HG02678 (cell line): Measurements from ENCODE around the gene PDZD2.

Experiments
- ATAC-seq: cut with Tn5 transposase; IDR thresholded peaks from one replicate; pipeline ENCODE4 v1.9.1; 2021; ENCODE audit warnings: mild to moderate bottlenecking, moderate library complexity; ENCODE audit not compliant: unreplicated experiment

The PDZD2 gene

DNA sequence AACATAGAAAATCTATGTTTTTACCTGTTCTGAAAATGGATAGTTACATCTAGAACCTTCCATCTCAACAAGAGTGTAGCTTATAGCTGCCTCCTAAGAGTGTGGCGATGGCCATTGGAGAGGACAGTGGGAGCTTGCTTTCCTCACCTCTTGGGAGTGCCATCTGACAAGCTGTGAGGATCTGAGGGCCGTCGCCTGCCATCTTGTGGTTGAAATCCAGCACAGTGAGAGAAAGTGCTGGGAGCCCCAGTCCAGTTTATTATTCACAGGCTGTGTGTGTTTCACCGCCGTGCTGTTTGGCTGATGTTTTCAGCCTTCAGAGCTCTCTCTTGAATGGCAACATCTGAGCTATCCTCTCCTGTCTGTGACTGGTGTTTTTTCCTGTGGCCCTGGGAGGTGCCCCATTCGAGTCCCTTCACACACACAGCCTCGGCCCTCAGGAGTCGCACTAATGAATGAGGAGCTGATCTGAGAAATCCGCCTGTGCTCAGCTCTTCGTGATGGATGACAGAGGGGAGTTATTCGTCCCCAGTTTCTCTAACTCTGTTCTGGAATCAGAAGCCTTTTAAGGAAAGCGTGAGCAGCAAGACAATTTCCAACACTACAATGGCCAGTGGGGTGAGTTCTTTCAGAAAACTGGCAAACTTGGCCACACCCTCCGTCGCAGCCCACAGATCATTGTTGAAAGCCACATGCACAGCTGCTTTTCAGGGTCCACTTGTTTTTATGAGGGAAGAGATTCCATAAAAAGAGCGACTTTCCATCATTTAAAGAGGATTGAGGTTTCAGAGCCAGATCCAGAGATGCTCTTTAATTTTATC, 170.3 kb downstream of the PDZD2 start:
- no peak for ATAC-seq

DNA sequence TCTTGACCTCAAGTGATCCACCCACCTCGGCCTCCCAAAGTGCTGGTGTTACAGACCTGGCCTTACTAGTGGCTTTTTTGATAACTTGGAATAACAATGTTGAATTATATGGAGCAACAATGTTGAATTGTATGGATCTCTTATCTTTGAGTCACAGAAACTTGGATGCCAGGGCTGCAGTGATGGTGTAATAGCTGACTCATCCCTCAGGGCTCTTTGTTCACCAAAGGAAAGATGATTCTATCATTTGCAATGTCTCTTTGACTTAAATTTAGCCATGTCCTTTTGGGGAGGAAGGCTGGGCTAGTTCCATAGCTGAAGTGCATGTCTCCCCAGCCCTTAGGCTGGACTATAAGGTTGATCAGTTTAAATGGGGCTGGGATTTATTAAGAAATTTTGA, 172.3 kb downstream of the PDZD2 start:
- no peak for ATAC-seq

- no peak for ATAC-seq
Observed at GRCh38 chr5:31815376-31815775, 176.4 kb downstream of the PDZD2 start.

DNA sequence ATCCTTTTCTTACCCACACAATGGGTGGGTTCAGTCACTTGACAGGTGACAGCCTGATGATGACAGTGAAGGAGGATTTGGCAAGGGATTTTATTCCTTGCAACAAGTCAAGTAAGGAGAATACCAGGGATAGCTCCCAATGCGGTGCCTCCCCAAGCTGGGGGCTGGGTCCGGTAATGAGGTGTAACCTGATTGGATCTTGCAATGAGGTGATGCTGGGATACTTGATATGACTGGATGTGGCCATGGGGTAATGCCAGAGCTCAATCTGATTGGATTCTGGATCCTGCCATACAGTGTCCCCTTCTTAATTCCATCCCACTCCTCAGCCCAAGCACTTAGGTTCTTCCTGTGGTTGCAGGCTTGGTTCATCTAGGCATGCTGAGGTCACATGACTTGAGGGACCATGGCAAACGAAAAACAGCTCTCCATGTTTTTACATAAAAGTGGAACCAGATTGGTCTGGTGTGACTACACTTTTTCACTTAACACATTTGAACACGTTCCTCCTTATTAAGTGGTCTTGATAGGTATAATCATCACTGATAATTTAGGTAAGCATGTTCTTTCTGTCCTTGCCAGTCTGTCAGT, 181.1 kb downstream of the PDZD2 start:
- ATAC-seq, result no peak

DNA sequence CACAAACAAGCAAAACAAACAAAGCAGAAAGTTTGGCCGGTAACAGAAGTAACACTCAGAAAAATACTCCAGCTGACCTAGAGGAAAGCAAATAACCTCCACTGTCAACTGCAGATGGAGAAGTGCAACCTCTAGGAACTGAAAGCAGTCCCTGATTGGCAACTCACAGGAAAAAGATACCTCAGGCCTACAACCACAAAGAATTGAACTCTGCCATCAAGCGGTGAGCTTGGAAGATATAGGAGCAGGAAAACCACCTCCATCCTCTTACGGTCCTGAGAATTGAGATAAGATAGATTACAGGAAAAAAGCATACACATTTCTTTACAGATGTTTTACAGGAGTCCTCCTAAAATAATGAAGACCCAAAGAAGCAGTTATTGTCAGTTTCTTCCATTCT, 184.5 kb downstream of the PDZD2 start:
- ATAC-seq, result no peak

DNA sequence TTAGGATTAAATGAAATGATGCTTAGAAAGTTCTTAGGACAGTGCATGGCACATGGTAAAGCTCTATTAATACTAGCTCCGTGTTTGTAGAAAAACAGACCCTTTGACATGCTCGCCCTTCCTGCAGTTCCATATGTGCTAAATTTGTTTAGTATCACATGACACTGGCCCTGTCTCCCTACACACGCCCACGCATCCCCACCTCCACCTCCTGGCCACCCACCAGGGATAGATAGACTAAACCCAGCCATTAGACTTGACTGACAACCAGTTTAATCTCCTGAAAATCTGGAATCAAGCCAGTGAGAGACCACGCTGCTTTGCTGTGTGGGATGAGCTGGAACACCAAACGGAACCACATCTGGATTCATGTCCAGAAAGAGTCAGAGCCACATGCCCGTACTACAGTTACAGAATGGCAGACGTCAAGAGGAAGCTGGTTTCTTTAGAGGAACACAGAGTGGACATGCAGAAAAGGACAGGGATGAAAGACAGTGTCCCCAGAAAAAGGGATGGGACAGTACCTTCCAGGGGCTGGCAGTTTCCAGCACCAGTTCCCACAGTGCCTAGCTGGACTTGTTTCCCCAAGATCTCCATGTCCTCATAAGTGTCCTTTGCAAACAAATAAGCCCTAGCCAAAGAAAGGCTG, 186.1 kb downstream of the PDZD2 start:
- ATAC-seq, result no peak

DNA sequence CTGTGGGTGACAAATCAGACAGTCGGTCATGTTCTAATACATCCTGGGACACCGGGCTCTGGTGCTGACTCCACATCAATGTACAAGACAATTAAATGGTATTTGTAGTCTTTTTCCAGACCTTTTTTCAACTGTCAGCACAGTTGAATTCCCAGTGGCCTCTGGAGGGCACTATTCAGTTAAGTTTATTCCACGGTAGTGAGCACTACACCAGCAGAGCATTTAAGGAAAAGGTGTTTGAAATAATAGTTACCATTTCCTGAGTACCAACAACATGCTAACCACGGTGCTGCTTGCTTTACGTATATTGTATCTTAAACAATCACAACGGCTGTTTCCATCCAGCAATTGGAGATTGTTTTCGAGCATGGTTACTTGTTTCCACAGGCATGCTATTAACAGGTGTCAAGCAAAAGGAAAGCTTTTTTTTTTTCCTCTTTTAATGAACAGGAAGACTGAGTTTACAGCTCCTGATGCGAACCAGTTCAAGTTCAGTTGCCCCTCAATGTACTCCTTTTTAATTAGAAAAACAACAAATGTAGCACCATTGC, 186.7 kb downstream of the PDZD2 start:
- ATAC-seq, result no peak

DNA sequence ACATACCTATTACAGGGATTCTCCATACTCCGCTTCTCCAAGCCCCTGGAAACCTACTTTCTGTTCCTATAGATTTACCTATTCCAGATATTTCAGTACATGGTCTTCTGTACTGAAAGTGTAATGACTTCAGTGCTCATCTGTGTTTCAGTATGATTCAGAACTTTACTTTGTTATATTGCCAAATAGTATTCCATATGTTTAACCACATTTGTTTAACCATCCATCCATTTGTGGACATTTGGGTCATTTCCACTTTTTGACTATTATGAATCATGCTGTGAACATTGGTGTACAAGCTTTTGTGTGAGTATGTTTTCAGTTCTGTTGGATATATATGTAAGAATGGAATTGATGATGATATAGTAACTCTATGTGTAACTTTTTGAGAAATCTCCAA, 188.9 kb downstream of the PDZD2 start:
- no peak for ATAC-seq

DNA sequence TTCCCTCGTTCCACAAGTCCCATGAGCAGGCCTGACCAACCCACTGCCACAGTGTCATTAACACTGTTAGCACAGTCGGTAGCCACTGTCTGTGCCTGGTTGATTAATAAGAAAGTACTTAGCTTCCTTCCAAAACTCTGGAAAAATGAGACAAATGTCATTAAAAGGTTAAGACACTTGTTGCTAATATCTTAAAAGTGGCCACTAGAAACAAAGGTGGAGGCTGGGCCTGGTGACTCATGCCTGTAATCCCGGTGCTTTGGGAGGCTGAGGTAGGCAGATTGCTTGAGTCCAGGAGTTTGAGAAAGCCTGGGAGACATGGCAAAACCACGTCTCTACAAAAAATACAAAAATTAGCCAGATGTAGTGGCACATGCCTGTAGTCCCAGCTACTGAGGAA, 194.0 kb downstream of the PDZD2 start:
- ATAC-seq, result no peak

DNA sequence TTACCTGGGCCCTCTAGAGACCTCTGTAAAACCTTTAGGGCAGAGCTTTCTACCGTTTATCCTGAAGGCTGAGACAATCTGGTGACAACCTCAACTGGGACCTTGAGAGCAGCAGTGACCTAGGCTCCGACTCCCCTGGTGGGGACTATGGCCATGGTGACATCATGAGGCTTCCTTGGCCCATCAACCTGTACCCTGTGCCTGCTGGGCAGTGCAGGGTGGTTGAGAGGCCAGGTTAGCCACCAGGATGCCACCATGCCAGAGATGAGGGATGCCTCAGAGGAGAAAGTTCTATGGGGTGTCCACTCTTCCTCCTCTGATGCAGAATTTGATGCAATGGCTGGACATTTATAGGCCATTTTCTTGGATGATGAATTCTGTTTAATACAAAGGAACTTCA, 194.8 kb downstream of the PDZD2 start:
- ATAC-seq, result no peak

GRCh38 chr5:31844622-31845345, 205.9 kb downstream of the PDZD2 start:
- no peak for ATAC-seq

DNA sequence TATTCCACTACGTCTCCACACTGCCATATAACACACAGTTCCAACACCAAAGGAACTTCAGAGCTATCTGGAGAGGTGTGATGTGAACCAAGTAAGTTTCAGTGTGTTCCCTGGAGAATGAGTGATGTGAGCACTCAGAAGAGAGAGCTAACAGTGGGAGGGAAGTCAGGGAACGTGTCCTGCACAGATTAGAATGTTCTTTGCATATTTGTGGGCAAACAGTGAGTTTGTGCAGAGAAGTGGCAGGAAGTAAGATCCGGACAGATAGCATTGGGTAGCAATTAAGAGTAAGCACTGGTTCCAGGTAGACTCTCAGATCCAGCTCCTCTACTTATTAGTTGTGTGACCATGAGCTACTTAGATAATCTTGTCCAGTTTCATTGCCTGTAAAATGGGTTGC, 206.4 kb downstream of the PDZD2 start:
- ATAC-seq, result no peak

DNA sequence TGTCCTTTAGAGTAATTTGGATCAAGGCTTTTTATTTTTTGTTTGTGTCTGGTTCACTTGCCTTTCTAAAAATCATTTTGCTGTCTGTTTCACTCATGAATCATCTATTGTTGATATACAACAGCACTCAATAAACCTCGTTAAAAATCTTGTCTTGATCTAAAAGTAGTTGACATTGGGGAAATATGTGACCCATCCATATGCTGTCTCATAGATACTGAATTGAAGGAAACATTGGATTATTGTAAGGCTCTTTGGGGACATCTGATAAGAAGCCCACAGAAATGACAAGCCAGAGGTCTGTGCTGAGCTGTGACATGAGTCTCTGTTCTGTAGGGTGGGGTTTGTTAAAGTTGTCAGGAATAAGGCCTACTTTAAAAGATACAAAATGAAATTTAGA, 208.0 kb downstream of the PDZD2 start:
- ATAC-seq, result no peak

DNA sequence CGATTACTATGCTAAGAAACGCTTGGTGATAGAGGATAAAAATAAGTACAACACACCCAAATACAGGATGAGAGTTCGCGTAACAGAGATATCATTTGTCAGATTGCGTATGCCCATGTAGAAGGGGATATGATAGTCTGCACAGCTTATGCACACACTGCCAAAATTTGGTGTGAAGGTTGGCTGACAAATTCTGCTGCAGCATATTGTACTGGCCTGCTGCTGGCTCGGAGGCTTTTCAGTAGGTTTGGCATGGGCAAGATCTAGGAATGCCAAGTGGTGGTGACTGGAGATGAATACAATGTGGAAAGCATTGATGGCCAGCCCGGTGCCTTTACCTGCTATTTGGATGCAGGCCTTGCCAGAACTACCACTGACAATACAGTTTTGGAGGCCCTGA, 208.4 kb downstream of the PDZD2 start:
- no peak for ATAC-seq

GRCh38 chr5:31850981-31851689, 212.2 kb downstream of the PDZD2 start:
- no peak for ATAC-seq

GRCh38 chr5:31853398-31854135, 214.6 kb downstream of the PDZD2 start:
- ATAC-seq, result no peak

- no peak for ATAC-seq
Observed at GRCh38 chr5:31854181-31855133, 215.5 kb downstream of the PDZD2 start.

GRCh38 chr5:31855134-31856040, 216.5 kb downstream of the PDZD2 start:
- ATAC-seq, result no peak
